ENCODE data around the gene MUSTN1.

The MUSTN1 gene

GRCh38 chr3:52851348-52851747 is 16.5 kb upstream of the MUSTN1 start:
- no peak for DNase-seq

- no peak for DNase-seq
Measured at GRCh38 chr3:52849656-52850055, 14.8 kb upstream of the MUSTN1 start.

GRCh38 chr3:52848617-52849016 is 13.8 kb upstream of the MUSTN1 start:
- no peak for DNase-seq

- no peak for DNase-seq
Measured at GRCh38 chr3:52847726-52848125, 12.9 kb upstream of the MUSTN1 start.

- no peak for DNase-seq
Measured at GRCh38 chr3:52847241-52847640, 12.4 kb upstream of the MUSTN1 start.

- DNase-seq, result no peak
Measured at GRCh38 chr3:52846432-52846965, 11.7 kb upstream of the MUSTN1 start.

- DNase-seq, result no peak
Measured at GRCh38 chr3:52845691-52846431, 11.0 kb upstream of the MUSTN1 start.

- no peak for DNase-seq
Measured at GRCh38 chr3:52845157-52845556, 10.3 kb upstream of the MUSTN1 start.

- no peak for DNase-seq
Measured at GRCh38 chr3:52844290-52844975, 9.6 kb upstream of the MUSTN1 start.

GRCh38 chr3:52843881-52844280 is 9.1 kb upstream of the MUSTN1 start:
- DNase-seq, result no peak

GRCh38 chr3:52843108-52843865 is 8.5 kb upstream of the MUSTN1 start:
- no peak for DNase-seq

GRCh38 chr3:52842424-52842823 is 7.6 kb upstream of the MUSTN1 start:
- no peak for DNase-seq

- DNase-seq, result no peak
Measured at GRCh38 chr3:52841981-52842340, 7.1 kb upstream of the MUSTN1 start.

GRCh38 chr3:52841211-52841980 is 6.6 kb upstream of the MUSTN1 start:
- DNase-seq, result no peak

GRCh38 chr3:52839892-52840545 is 5.2 kb upstream of the MUSTN1 start:
- no peak for DNase-seq

- DNase-seq, result no peak
Measured at GRCh38 chr3:52839268-52839575, 4.4 kb upstream of the MUSTN1 start.

GRCh38 chr3:52838561-52839267 is 3.9 kb upstream of the MUSTN1 start:
- DNase-seq, result no peak

- DNase-seq, result no peak
Measured at GRCh38 chr3:52836986-52837385, 2.2 kb upstream of the MUSTN1 start.

GRCh38 chr3:52836471-52836845 is 1.6 kb upstream of the MUSTN1 start:
- no peak for DNase-seq

- no peak for DNase-seq
Measured at GRCh38 chr3:52835766-52836470, 1.1 kb upstream of the MUSTN1 start.

GRCh38 chr3:52833202-52833601 is 1.6 kb downstream of the MUSTN1 start:
- DNase-seq, result no peak
